ENCODE measurements around the gene BEND3.

Gene BEND3

GRCh38 chr6:107059606-107060005 lies 55.7 kb downstream of the BEND3 start:
- TF ChIP-seq PPARA (CRISPR knock-in tag; IDR thresholded peaks at IDR 0.05; ENCODE audit: borderline replicate concordance) (no peak), ZFP3 (CRISPR knock-in tag; IDR thresholded peaks at IDR 0.05) (no peak), TCF4 (CRISPR knock-in tag; IDR thresholded peaks at IDR 0.05; ENCODE audit: borderline replicate concordance) (no peak), BACH2 (CRISPR knock-in tag; IDR thresholded peaks at IDR 0.05; ENCODE audit: borderline replicate concordance) (no peak), PATZ1 (CRISPR knock-in tag; IDR thresholded peaks at IDR 0.05; ENCODE audit: borderline replicate concordance) (no peak), RARB (CRISPR knock-in tag; IDR thresholded peaks at IDR 0.05) (no peak), ISL1 (CRISPR knock-in tag; IDR thresholded peaks at IDR 0.05) (no peak), ZC3H10 (CRISPR knock-in tag; IDR thresholded peaks at IDR 0.05) (no peak), CSDC2 (CRISPR knock-in tag; IDR thresholded peaks at IDR 0.05) (no peak), OSR1 (CRISPR knock-in tag; IDR thresholded peaks at IDR 0.05) (no peak), TSHZ2 (CRISPR knock-in tag; IDR thresholded peaks at IDR 0.05) (no peak), CSRNP3 (CRISPR knock-in tag; IDR thresholded peaks at IDR 0.05) (no peak)
- ATAC-seq, result no peak

- ATAC-seq, result no peak
- TF ChIP-seq ISL1 (CRISPR knock-in tag; IDR thresholded peaks at IDR 0.05), result no peak
- no peak for TF ChIP-seq ZC3H10 (CRISPR knock-in tag; IDR thresholded peaks at IDR 0.05)
- no peak for TF ChIP-seq PATZ1 (CRISPR knock-in tag; IDR thresholded peaks at IDR 0.05; ENCODE audit: borderline replicate concordance)
- TF ChIP-seq OSR1 (CRISPR knock-in tag; IDR thresholded peaks at IDR 0.05), result no peak
- TF ChIP-seq RARB (CRISPR knock-in tag; IDR thresholded peaks at IDR 0.05), result no peak
- no peak for TF ChIP-seq PPARA (CRISPR knock-in tag; IDR thresholded peaks at IDR 0.05; ENCODE audit: borderline replicate concordance)
- TF ChIP-seq ZNF565 (CRISPR knock-in tag; conservative IDR thresholded peaks at IDR 0.05; ENCODE audit: low read depth), result no peak
- no peak for TF ChIP-seq CSDC2 (CRISPR knock-in tag; IDR thresholded peaks at IDR 0.05)
- no peak for TF ChIP-seq BACH2 (CRISPR knock-in tag; IDR thresholded peaks at IDR 0.05; ENCODE audit: borderline replicate concordance)
- no peak for TF ChIP-seq ESRRG (CRISPR knock-in tag; IDR thresholded peaks at IDR 0.05)
- TF ChIP-seq TCF4 (CRISPR knock-in tag; IDR thresholded peaks at IDR 0.05; ENCODE audit: borderline replicate concordance), result no peak
- TF ChIP-seq TSHZ2 (CRISPR knock-in tag; IDR thresholded peaks at IDR 0.05), result no peak
- TF ChIP-seq GLIS3 (CRISPR knock-in tag; IDR thresholded peaks at IDR 0.05), result no peak
- no peak for TF ChIP-seq ZNF8 (CRISPR knock-in tag; IDR thresholded peaks at IDR 0.05)
- TF ChIP-seq SNAI2 (CRISPR knock-in tag; IDR thresholded peaks at IDR 0.05), result no peak
- no peak for TF ChIP-seq POU6F1 (CRISPR knock-in tag; IDR thresholded peaks at IDR 0.05; ENCODE audit: borderline replicate concordance, low read depth)
Observed at GRCh38 chr6:107057679-107058078, 57.6 kb downstream of the BEND3 start.

Data from SK-N-SH treated with all-trans-retinoic acid at 6 μM for 48 hours (cell line).